ENCODE data around the gene ORMDL2. TPM values are rescaled to one million over a fixed set of nuclear protein-coding genes. Genes with fewer than 3 reads are reported as not detected.

Gene ORMDL2
- total RNA-seq: 30.9 and 38.2 TPM in 2 replicates

- DNase-seq (ENCODE audit: low read depth, low spot score): peak; percentile 100
Measured at GRCh38 chr12:55817345-55818139, at the start of gene ORMDL2, which contains the start of gene SARNP. TSS of gene ORMDL2 (plus strand) at chr12:55818041. CDS start at chr12:55819000, 959 bp downstream. TSS of gene SARNP (minus strand) at chr12:55817724. CDS start at chr12:55817701, 23 bp downstream.

GRCh38 chr12:55771736-55772135 lies 46.1 kb upstream of the ORMDL2 start:
- no peak for DNase-seq (ENCODE audit: low read depth, low spot score)

- DNase-seq (ENCODE audit: low read depth, low spot score): no peak
Measured at GRCh38 chr12:55777856-55778255, 40.0 kb upstream of the ORMDL2 start.

- no peak for DNase-seq (ENCODE audit: low read depth, low spot score)
Measured at GRCh38 chr12:55780685-55781084, 37.2 kb upstream of the ORMDL2 start.

GRCh38 chr12:55788546-55788945 lies 29.3 kb upstream of the ORMDL2 start:
- DNase-seq (ENCODE audit: low read depth, low spot score): no peak

- no peak for DNase-seq (ENCODE audit: low read depth, low spot score)
Measured at GRCh38 chr12:55789171-55789570, 28.7 kb upstream of the ORMDL2 start.

GRCh38 chr12:55789893-55790292 lies 27.9 kb upstream of the ORMDL2 start:
- DNase-seq (ENCODE audit: low read depth, low spot score): no peak

GRCh38 chr12:55795950-55796349 lies 21.9 kb upstream of the ORMDL2 start:
- DNase-seq (ENCODE audit: low read depth, low spot score): no peak

GRCh38 chr12:55797068-55797467 lies 20.8 kb upstream of the ORMDL2 start:
- DNase-seq (ENCODE audit: low read depth, low spot score): no peak

- no peak for DNase-seq (ENCODE audit: low read depth, low spot score)
Measured at GRCh38 chr12:55797550-55797949, 20.3 kb upstream of the ORMDL2 start.

- no peak for DNase-seq (ENCODE audit: low read depth, low spot score)
Measured at GRCh38 chr12:55806982-55807381, 10.9 kb upstream of the ORMDL2 start.

- no peak for DNase-seq (ENCODE audit: low read depth, low spot score)
Measured at GRCh38 chr12:55809274-55809673, 8.6 kb upstream of the ORMDL2 start.

- DNase-seq (ENCODE audit: low read depth, low spot score): no peak
Measured at GRCh38 chr12:55812088-55812487, 5.8 kb upstream of the ORMDL2 start.

- no peak for DNase-seq (ENCODE audit: low read depth, low spot score)
Measured at GRCh38 chr12:55814257-55814656, 3.6 kb upstream of the ORMDL2 start.

GRCh38 chr12:55815473-55815872 lies 2.4 kb upstream of the ORMDL2 start:
- no peak for DNase-seq (ENCODE audit: low read depth, low spot score)

- no peak for DNase-seq (ENCODE audit: low read depth, low spot score)
Measured at GRCh38 chr12:55816881-55817344, 928 bp upstream of the ORMDL2 start.

GRCh38 chr12:55818140-55818728 lies 393 bp downstream of the ORMDL2 start:
- no peak for DNase-seq (ENCODE audit: low read depth, low spot score)

- DNase-seq (ENCODE audit: low read depth, low spot score): no peak
Measured at GRCh38 chr12:55818886-55819285, 1.0 kb downstream of the ORMDL2 start.

- no peak for DNase-seq (ENCODE audit: low read depth, low spot score)
Measured at GRCh38 chr12:55820679-55821078, 2.8 kb downstream of the ORMDL2 start.

GRCh38 chr12:55822228-55822627 lies 4.4 kb downstream of the ORMDL2 start:
- DNase-seq (ENCODE audit: low read depth, low spot score): no peak

GRCh38 chr12:55823419-55823818 lies 5.6 kb downstream of the ORMDL2 start:
- no peak for DNase-seq (ENCODE audit: low read depth, low spot score)

GRCh38 chr12:55824726-55825125 lies 6.9 kb downstream of the ORMDL2 start:
- DNase-seq (ENCODE audit: low read depth, low spot score): no peak

GRCh38 chr12:55827806-55828205 lies 10.0 kb downstream of the ORMDL2 start:
- no peak for DNase-seq (ENCODE audit: low read depth, low spot score)

All from pulmonary artery endothelial cell (primary cell).